WTC11 (cell line): ENCODE measurements around the gene LAMTOR4. TPM values are rescaled to one million over a fixed set of nuclear protein-coding genes. Genes with fewer than 3 reads are reported as not detected.

Experiments used
- ATAC-seq: fragments of 200-7000 bp; cut with Tn5 transposase; 2 replicates; pipeline ENCODE4 v1.10.0; 2021; ENCODE audit warnings: mild to moderate bottlenecking, moderate library complexity
- CTCF ChIA-PET: fragments of 300-600 bp; sonication (Branson Sonifier 250); formaldehyde crosslinking; loops from one replicate; lab custom pipeline; 2021; ENCODE audit warnings: antibody characterized with exemption; lab: Charles Lee
- POLR2A ChIA-PET: fragments of 350-600 bp; sonication (Branson Sonifier 250); formaldehyde crosslinking; loops from one replicate; lab custom pipeline; 2021; ENCODE audit warnings: antibody characterized with exemption; lab: Charles Lee
- DNase-seq: peaks from one replicate; pipeline ENCODE4 v3.0.0; 2021; ENCODE audit warnings: low spot score
- H3K27ac Mint-ChIP-seq: 2 replicates; pipeline ENCODE4 v1.8.0; 2021; ENCODE audit warnings: mixed read lengths
- H3K27me3 Mint-ChIP-seq: 2 replicates; pipeline ENCODE4 v1.8.0; 2021; ENCODE audit warnings: low read depth, mild to moderate bottlenecking, moderate library complexity, mixed read lengths
- H3K36me3 Mint-ChIP-seq: 2 replicates; pipeline ENCODE4 v1.8.0; 2021; ENCODE audit warnings: mixed read lengths
- H3K4me1 Mint-ChIP-seq: 2 replicates; pipeline ENCODE4 v1.8.0; 2022; ENCODE audit warnings: mixed read lengths
- H3K4me3 Mint-ChIP-seq: 2 replicates; pipeline ENCODE4 v1.8.0; 2021; ENCODE audit warnings: mild to moderate bottlenecking, moderate library complexity, mixed read lengths
- H3K9me3 Mint-ChIP-seq: 2 replicates; pipeline ENCODE4 v1.8.0; 2021; ENCODE audit warnings: mixed read lengths
- ATF6 ChIP-seq: sonication (generic); formaldehyde crosslinking; IDR thresholded peaks from 2 replicates; pipeline ENCODE4 v1.8.1; 2023; ENCODE audit warnings: mild to moderate bottlenecking, missing genetic modification reagents
- FOXP1 ChIP-seq: sonication (generic); formaldehyde crosslinking; IDR thresholded peaks from 2 replicates; pipeline ENCODE4 v1.8.0; 2022; ENCODE audit warnings: missing genetic modification reagents, mild to moderate bottlenecking, moderate library complexity, borderline replicate concordance
- FOXP4 ChIP-seq: sonication (generic); formaldehyde crosslinking; IDR thresholded peaks from 2 replicates; pipeline ENCODE4 v1.8.0; 2022; ENCODE audit warnings: mild to moderate bottlenecking, missing genetic modification reagents
- GTF2I ChIP-seq: fragments of 250-450 bp; sonication (Bioruptor Pico); conservative IDR thresholded peaks from 2 replicates; pipeline ENCODE4 v1.4.0; 2021; ENCODE audit warnings: mild to moderate bottlenecking
- HMGA2 ChIP-seq: fragments of 250-450 bp; sonication (Bioruptor Pico); IDR thresholded peaks from 2 replicates; pipeline ENCODE4 v1.4.0; 2021; ENCODE audit warnings: mild to moderate bottlenecking, moderate library complexity
- HMGXB4 ChIP-seq: sonication (generic); formaldehyde crosslinking; IDR thresholded peaks from 2 replicates; pipeline ENCODE4 v1.8.1; 2023; ENCODE audit warnings: mild to moderate bottlenecking, moderate library complexity, missing genetic modification reagents
- IRF2 ChIP-seq: sonication (generic); formaldehyde crosslinking; IDR thresholded peaks from 2 replicates; pipeline ENCODE4 v1.8.0; 2022; ENCODE audit warnings: low read depth, missing genetic modification reagents, borderline replicate concordance
- JAZF1 ChIP-seq: fragments of 250-450 bp; sonication (Bioruptor Pico); IDR thresholded peaks from 2 replicates; pipeline ENCODE4 v1.9.0; 2021; ENCODE audit warnings: moderate library complexity, mild to moderate bottlenecking, inconsistent platforms
- NFATC4 ChIP-seq: fragments of 250-450 bp; sonication (Bioruptor Pico); IDR thresholded peaks from 2 replicates; pipeline ENCODE4 v1.9.0; 2021; ENCODE audit warnings: mild to moderate bottlenecking
- NFE2L1 ChIP-seq: sonication (generic); formaldehyde crosslinking; IDR thresholded peaks from 2 replicates; pipeline ENCODE4 v1.8.1; 2023; ENCODE audit warnings: missing genetic modification reagents
- NR3C1 ChIP-seq: sonication (generic); formaldehyde crosslinking; conservative IDR thresholded peaks from 2 replicates; pipeline ENCODE4 v1.8.1; 2023; ENCODE audit warnings: low read depth, mild to moderate bottlenecking, missing genetic modification reagents
- OVOL2 ChIP-seq: fragments of 250-450 bp; sonication (Bioruptor Pico); IDR thresholded peaks from 2 replicates; pipeline ENCODE4 v1.9.0; 2021; ENCODE audit warnings: mild to moderate bottlenecking, borderline replicate concordance
- PRDM15 ChIP-seq: sonication (generic); formaldehyde crosslinking; IDR thresholded peaks from 2 replicates; pipeline ENCODE4 v1.8.0; 2022; ENCODE audit warnings: missing genetic modification reagents
- SMAD3 ChIP-seq: sonication (generic); formaldehyde crosslinking; IDR thresholded peaks from 2 replicates; pipeline ENCODE4 v1.8.0; 2022; ENCODE audit warnings: missing genetic modification reagents, mild to moderate bottlenecking, borderline replicate concordance
- TEAD4 ChIP-seq: sonication (generic); formaldehyde crosslinking; IDR thresholded peaks from 2 replicates; pipeline ENCODE4 v1.8.0; 2022; ENCODE audit warnings: mild to moderate bottlenecking, missing genetic modification reagents
- ZMAT4 ChIP-seq: fragments of 250-450 bp; sonication (Bioruptor Pico); IDR thresholded peaks from 2 replicates; pipeline ENCODE4 v1.9.0; 2021; ENCODE audit warnings: mild to moderate bottlenecking
- ZNF138 ChIP-seq: sonication (generic); formaldehyde crosslinking; conservative IDR thresholded peaks from 2 replicates; pipeline ENCODE4 v1.8.1; 2022; ENCODE audit warnings: mild to moderate bottlenecking, moderate library complexity, missing genetic modification reagents
- ZNF416 ChIP-seq: fragments of 250-450 bp; sonication (Bioruptor Pico); IDR thresholded peaks from 2 replicates; pipeline ENCODE4 v1.9.0; 2021; ENCODE audit warnings: mild to moderate bottlenecking, inconsistent platforms
- total RNA-seq: library from RNA; stranded (reverse); gene quantifications from 3 replicates; pipeline ENCODE4 v1.2.3, GENCODE V29; 2021

LAMTOR4 gene
- total RNA-seq, 1 experiment from 2014 or later = 199 TPM

GRCh38 chr7:100166317-100166940, 17.7 kb downstream of the LAMTOR4 start:
- no peaks in the 10 kb centered on the region for H3K9me3 Mint-ChIP-seq
- H3K27me3 Mint-ChIP-seq = peaks cover 29% of the 10 kb centered on the region
- no peaks in the 10 kb centered on the region for H3K36me3 Mint-ChIP-seq
- ATAC-seq = no peak
- H3K27ac Mint-ChIP-seq = no peak overlapping the region
- peaks cover 54% of the 10 kb centered on the region for H3K4me1 Mint-ChIP-seq
- ChIA-PET CTCF (interaction anchor here (0.5 to 4.6 kb wide), 4 partner anchors 18 to 279 kb away, joined by 3 to 54 read pairs (median 15); partner anchors contain the start of gene LAMTOR4), POLR2A (interaction anchor here (1.0 kb wide), 1 partner anchor 17 kb away, joined by 3 read pairs; the partner anchor contains the start of gene LAMTOR4)
- no peak for DNase-seq
- TF ChIP-seq PRDM15 (CRISPR knock-in tag) = no peak
- 0 out of 2 replicates have a peak, but pooled peaks have one; percentile 39 for TF ChIP-seq FOXP1 (CRISPR knock-in tag)
- TF ChIP-seq FOXP4 (CRISPR knock-in tag) = no peak
- TF ChIP-seq TEAD4 = no peak
- H3K4me3 Mint-ChIP-seq = peak overlapping the region; percentile 87

- Mint-ChIP-seq H3K27me3 (peaks cover 29% of the 10 kb centered on the region), H3K4me3 (peak overlapping the region; percentile 87), H3K4me1 (peaks cover 56% of the 10 kb centered on the region), H3K27ac (no peak overlapping the region), H3K36me3 (no peaks in the 10 kb centered on the region), H3K9me3 (no peaks in the 10 kb centered on the region)
- TF ChIP-seq ZNF138 (CRISPR knock-in tag) (no peak), NFATC4 (CRISPR knock-in tag) (no peak), NR3C1 (no peak), ZMAT4 (CRISPR knock-in tag) (no peak)
- CTCF ChIA-PET = interaction anchor here (0.5 to 4.6 kb wide), 11 partner anchors 10 to 1295 kb away, joined by 3 to 54 read pairs (median 6); partner anchors contain the start of genes GPC2, LAMTOR4 and STAG3
- ATAC-seq = no peak
- DNase-seq = no peak
- POLR2A ChIA-PET = interaction anchor here (0.7 to 2.0 kb wide), 7 partner anchors 8 to 261 kb away, joined by 3 to 21 read pairs (median 4); partner anchors contain the start of genes AP4M1, GPC2, LAMTOR4 and MCM7
These were observed 18.5 kb downstream of the LAMTOR4 start for GRCh38 chr7:100166970-100167911.

GRCh38 chr7:100167912-100168323, 19.2 kb downstream of the LAMTOR4 start:
- Mint-ChIP-seq H3K27ac (peak overlapping the region; percentile 97), H3K4me3 (peak overlapping the region; percentile 87), H3K4me1 (peaks cover 56% of the 10 kb centered on the region), H3K36me3 (no peaks in the 10 kb centered on the region), H3K9me3 (no peaks in the 10 kb centered on the region), H3K27me3 (peaks cover 29% of the 10 kb centered on the region)
- CTCF ChIA-PET = interaction anchor here (0.5 to 4.6 kb wide), 23 partner anchors 8 to 1296 kb away, joined by 3 to 54 read pairs (median 5); partner anchors contain the start of genes GPC2, LAMTOR4, STAG3 and TRAPPC14
- POLR2A ChIA-PET = interaction anchor here (0.7 to 2.0 kb wide), 7 partner anchors 9 to 260 kb away, joined by 3 to 21 read pairs (median 5); partner anchors contain the start of genes AP4M1, GPC2, LAMTOR4 and MCM7
- peak; percentile 1 for ATAC-seq
- no peak for DNase-seq
- TF ChIP-seq HMGA2 = no peak
- TF ChIP-seq IRF2 (CRISPR knock-in tag) = no peak
- TF ChIP-seq JAZF1 (CRISPR knock-in tag) = no peak
- TF ChIP-seq HMGXB4 (CRISPR knock-in tag) = no peak
- no peak for TF ChIP-seq OVOL2
- no peak for TF ChIP-seq ZNF416
- no peak for TF ChIP-seq GTF2I (CRISPR knock-in tag)
- no peak for TF ChIP-seq ATF6 (CRISPR knock-in tag)
- TF ChIP-seq NFE2L1 = no peak
- TF ChIP-seq SMAD3 (CRISPR knock-in tag) = no peak
